WERI-Rb-1 (cell line): Measurements from ENCODE around the gene PCDH20.

Source experiments
- DNase-seq: peaks from one replicate; pipeline ENCODE4 v3.0.0-alpha.2; 2020
- H3K27ac ChIP-seq: fragments of 250-450 bp; sonication (Bioruptor Pico); 2 replicates; pipeline ENCODE4 v1.5.1; 2020; ENCODE audit warnings: mild to moderate bottlenecking, moderate library complexity
- H3K27me3 ChIP-seq: fragments of 250-450 bp; sonication (Bioruptor Pico); 2 replicates; pipeline ENCODE4 v1.5.1; 2021; ENCODE audit warnings: mild to moderate bottlenecking, low read depth, moderate library complexity; ENCODE audit not compliant: insufficient read depth, severe bottlenecking
- H3K36me3 ChIP-seq: fragments of 250-450 bp; sonication (Bioruptor Pico); 2 replicates; pipeline ENCODE4 v1.5.1; 2020; ENCODE audit warnings: mild to moderate bottlenecking, moderate library complexity
- H3K4me3 ChIP-seq: 2 replicates; pipeline ENCODE4 v1.5.1; 2011; ENCODE audit warnings: low read depth, mild to moderate bottlenecking, control low read depth, low read length
- H3K9me3 ChIP-seq: fragments of 250-450 bp; sonication (Bioruptor Pico); 2 replicates; pipeline ENCODE4 v1.5.1; 2021; ENCODE audit warnings: mild to moderate bottlenecking, moderate library complexity; ENCODE audit not compliant: severe bottlenecking
- TF ChIP-seq, protein P1 (sequence below): IDR thresholded peaks from 2 replicates; pipeline ENCODE4 v1.5.1; 2011; ENCODE audit warnings: low read depth, mild to moderate bottlenecking, control low read depth, inconsistent platforms, low read length

The PCDH20 gene, protein sequence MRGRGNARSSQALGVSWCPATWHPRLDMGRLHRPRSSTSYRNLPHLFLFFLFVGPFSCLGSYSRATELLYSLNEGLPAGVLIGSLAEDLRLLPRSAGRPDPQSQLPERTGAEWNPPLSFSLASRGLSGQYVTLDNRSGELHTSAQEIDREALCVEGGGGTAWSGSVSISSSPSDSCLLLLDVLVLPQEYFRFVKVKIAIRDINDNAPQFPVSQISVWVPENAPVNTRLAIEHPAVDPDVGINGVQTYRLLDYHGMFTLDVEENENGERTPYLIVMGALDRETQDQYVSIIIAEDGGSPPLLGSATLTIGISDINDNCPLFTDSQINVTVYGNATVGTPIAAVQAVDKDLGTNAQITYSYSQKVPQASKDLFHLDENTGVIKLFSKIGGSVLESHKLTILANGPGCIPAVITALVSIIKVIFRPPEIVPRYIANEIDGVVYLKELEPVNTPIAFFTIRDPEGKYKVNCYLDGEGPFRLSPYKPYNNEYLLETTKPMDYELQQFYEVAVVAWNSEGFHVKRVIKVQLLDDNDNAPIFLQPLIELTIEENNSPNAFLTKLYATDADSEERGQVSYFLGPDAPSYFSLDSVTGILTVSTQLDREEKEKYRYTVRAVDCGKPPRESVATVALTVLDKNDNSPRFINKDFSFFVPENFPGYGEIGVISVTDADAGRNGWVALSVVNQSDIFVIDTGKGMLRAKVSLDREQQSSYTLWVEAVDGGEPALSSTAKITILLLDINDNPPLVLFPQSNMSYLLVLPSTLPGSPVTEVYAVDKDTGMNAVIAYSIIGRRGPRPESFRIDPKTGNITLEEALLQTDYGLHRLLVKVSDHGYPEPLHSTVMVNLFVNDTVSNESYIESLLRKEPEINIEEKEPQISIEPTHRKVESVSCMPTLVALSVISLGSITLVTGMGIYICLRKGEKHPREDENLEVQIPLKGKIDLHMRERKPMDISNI

DNA sequence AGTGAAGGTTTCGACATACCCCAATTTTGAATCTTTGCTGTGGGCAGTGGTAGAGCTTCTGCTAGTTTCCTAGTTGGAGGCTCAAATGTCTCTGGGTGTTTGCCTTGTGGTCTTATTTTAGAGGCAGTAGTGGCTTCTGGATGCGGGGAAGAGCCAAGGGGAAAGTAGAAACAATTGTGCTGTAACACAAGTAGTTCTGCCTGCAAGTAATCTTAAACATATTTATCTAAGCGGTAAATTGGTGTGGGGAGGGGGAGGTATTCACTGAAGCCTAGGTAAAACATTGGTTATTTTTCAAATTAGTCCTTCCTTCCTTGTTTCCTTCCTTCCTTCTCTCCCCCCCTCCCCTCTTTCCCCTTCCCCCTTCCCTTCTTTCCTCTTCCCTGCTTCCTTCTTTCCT, at the start of gene PCDH20:
PCDH20 (minus strand) TSS at position 101 of the 400 bp plus-strand sequence. CDS start 691 bp downstream, outside the sequence.
- H3K4me3 ChIP-seq = no peak within 1 kb of the TSS
- H3K9me3 ChIP-seq = no peaks in the 10 kb centered on the region
- no peaks in the 10 kb centered on the region for H3K36me3 ChIP-seq
- no peak for DNase-seq
- no peak within 1 kb of the TSS for H3K27ac ChIP-seq
- TF ChIP-seq, protein P1, sequence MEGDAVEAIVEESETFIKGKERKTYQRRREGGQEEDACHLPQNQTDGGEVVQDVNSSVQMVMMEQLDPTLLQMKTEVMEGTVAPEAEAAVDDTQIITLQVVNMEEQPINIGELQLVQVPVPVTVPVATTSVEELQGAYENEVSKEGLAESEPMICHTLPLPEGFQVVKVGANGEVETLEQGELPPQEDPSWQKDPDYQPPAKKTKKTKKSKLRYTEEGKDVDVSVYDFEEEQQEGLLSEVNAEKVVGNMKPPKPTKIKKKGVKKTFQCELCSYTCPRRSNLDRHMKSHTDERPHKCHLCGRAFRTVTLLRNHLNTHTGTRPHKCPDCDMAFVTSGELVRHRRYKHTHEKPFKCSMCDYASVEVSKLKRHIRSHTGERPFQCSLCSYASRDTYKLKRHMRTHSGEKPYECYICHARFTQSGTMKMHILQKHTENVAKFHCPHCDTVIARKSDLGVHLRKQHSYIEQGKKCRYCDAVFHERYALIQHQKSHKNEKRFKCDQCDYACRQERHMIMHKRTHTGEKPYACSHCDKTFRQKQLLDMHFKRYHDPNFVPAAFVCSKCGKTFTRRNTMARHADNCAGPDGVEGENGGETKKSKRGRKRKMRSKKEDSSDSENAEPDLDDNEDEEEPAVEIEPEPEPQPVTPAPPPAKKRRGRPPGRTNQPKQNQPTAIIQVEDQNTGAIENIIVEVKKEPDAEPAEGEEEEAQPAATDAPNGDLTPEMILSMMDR = no peak
- no peaks in the 10 kb centered on the region for H3K27me3 ChIP-seq

DNA sequence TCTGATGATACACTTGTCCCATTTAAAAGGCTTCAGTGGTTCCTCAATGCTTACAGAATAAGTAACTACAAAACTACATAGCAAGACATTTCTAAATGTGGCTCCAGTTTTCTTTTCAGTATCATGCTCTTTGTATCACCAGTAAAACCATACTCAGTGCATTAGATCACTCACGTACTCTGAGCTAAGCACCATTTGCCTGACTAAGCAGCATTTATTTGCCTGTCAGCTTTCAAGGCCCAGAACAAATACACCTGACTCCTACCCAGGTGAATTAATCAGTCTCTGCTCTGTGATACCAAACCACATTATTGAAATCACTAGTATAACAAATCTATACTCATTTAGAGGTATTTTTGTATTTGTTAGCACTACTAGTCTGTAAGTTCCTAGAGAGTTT, 47.4 kb upstream of the PCDH20 start:
- Histone ChIP-seq H3K27me3 (no peaks in the 10 kb centered on the region), H3K9me3 (no peaks in the 10 kb centered on the region), H3K36me3 (no peaks in the 10 kb centered on the region), H3K4me3 (no peak overlapping the region), H3K27ac (no peak overlapping the region)
- TF ChIP-seq, protein P1 = no peak
- no peak for DNase-seq

DNA sequence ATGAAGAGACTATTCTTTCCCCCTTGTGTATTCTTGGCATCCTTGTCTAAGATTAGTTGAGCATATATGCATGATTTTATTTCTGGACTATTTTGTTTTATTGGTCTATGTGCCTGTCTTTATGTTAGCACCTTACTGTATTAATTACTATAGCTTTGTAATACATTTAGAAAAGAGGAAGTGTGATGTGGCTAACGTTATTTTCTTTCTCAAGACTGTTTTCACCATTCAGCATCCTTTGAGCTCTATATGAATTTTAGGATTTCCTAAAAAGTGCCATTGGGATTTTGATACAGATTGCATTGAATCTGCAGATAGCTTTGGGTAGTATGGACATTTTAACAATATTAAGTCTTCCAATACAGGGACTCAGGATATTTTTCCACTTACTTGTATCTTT, 37.5 kb upstream of the PCDH20 start:
- Histone ChIP-seq H3K9me3 (no peaks in the 10 kb centered on the region), H3K4me3 (no peak overlapping the region)

DNA sequence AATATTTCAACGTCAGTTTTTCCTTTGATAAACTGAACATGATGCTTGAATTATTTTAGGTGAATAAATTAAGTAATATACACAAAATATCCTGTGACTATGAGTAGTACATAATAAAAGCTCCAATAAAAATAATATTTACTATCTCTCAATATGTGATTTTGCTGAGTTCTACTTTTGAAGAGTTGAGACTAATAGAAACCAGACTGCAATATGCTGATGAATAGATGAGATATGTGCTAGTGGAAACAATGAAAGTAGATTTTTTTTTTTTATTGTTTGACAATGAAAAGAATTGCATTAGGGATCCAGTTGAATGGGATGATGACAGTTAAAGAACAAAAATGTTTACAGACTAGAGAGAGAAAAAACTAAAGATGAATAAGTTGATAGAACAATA, 16.4 kb upstream of the PCDH20 start:
- TF ChIP-seq, protein P1 = no peak
- Histone ChIP-seq H3K36me3 (no peaks in the 10 kb centered on the region), H3K9me3 (no peaks in the 10 kb centered on the region), H3K27me3 (no peaks in the 10 kb centered on the region), H3K4me3 (no peak overlapping the region), H3K27ac (no peak overlapping the region)
- no peak for DNase-seq

More for the DNA sequence above, 37.5 kb upstream of the PCDH20 start:
- TF ChIP-seq, protein P1 = no peak
- H3K36me3 ChIP-seq = no peaks in the 10 kb centered on the region
- no peaks in the 10 kb centered on the region for H3K27me3 ChIP-seq
- H3K27ac ChIP-seq = no peak overlapping the region
- no peak for DNase-seq

DNA sequence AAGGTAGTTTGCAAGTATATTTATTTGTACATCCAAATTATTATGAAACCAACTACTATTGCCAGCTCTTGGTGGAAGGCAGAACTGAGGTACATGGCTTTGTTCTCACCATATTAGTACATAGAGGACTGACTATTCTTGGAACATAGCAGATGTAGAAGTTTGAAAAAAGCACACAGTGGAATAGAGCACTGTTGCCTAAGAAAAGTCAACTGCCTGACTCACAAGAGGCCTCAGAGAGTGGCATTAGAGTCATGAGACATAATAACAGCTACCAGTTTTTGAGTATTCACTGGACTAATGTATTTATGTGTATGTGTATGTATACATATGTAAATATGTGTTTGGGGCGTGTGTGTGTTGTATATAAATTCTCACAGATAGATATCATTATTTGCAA, 8.3 kb upstream of the PCDH20 start:
- H3K36me3 ChIP-seq = no peaks in the 10 kb centered on the region
- no peak overlapping the region for H3K4me3 ChIP-seq
- no peak overlapping the region for H3K27ac ChIP-seq
- H3K9me3 ChIP-seq = no peaks in the 10 kb centered on the region
- no peaks in the 10 kb centered on the region for H3K27me3 ChIP-seq
- no peak for DNase-seq
- TF ChIP-seq, protein P1 = no peak
